HEK293 (cell line): Measurements from ENCODE around the gene TXNDC2.

Source experiments
- HOXA7 ChIP-seq: sonication (generic); formaldehyde crosslinking; IDR thresholded peaks from 2 replicates; pipeline ENCODE4 v1.8.1; 2022; ENCODE audit warnings: missing genetic modification reagents, borderline replicate concordance
- PRDM10 ChIP-seq: fragments of 450-650 bp; formaldehyde crosslinking; IDR thresholded peaks from 2 replicates; pipeline ENCODE4 v1.5.1; 2016; ENCODE audit warnings: missing biosample characterization, missing genetic modification characterization
- ZNF341 ChIP-seq: fragments of 450-650 bp; formaldehyde crosslinking; IDR thresholded peaks from 2 replicates; pipeline ENCODE4; 2016; ENCODE audit warnings: low read depth, missing biosample characterization, missing genetic modification characterization

GRCh38 chr18:9925795-9926194 lies 40.0 kb downstream of the TXNDC2 start:
- TF ChIP-seq ZNF341 (tag by site-specific recombination) = no peak
- no peak for TF ChIP-seq HOXA7
- TF ChIP-seq PRDM10 (tag by site-specific recombination) = no peak
